K562 (cell line): ENCODE data around the gene TRA2B. TPM values are rescaled to one million over a fixed set of nuclear protein-coding genes. Genes with fewer than 3 reads are reported as not detected.

ENCODE experiments used
- ATAC-seq: fragments of 200-7000 bp; cut with Tn5 transposase; 3 replicates; pipeline ENCODE4 v1.9.1; 2020; ENCODE audit warnings: moderate library complexity
- BruUV-seq: library from RNA; stranded (reverse); fragments of 400-500 nt; replicated peaks from 2 replicates; lab custom pipeline; 2021; lab: Mats Ljungman, UMichigan
- CTCF ChIA-PET: fragments of 300-600 bp; formaldehyde crosslinking; extraction: SDS; loops from one replicate; lab custom pipeline; 2021; ENCODE audit warnings: low intra/inter-chr PET ratio; lab: Yijun Ruan, JAX
- POLR2A ChIA-PET: fragments of 300-600, 350-650 bp; sonication (Branson Sonifier 250); formaldehyde crosslinking; extraction: SDS; loops from one replicate; lab custom pipeline; 2021; ENCODE audit warnings: antibody characterized with exemption, inconsistent platforms; lab: Yijun Ruan, JAX
- DNase-seq, 4 experiments: peaks; one replicate each; pipeline versions ENCODE4 v3.0.0 to v3.0.0-alpha.2; 2011 to 2018; ENCODE audit warnings: low spot score in 3 of 4, mixed read lengths in 3 of 4; ENCODE audit errors: extremely low read depth in 1 of 4
- FAIRE-seq: peaks from 2 replicates; lab custom pipeline; 2011; peaks lifted over from hg19 to GRCh38; lab: Jason Lieb, UNC
- H2AFZ ChIP-seq: 2 replicates; pipeline ENCODE4 v1.6.0; 2011; ENCODE audit warnings: low read depth, low read length, control low read depth, inconsistent platforms
- H3K27ac ChIP-seq: fragments of 200-600 bp; 3 replicates; pipeline ENCODE4 v1.8.0; 2011; ENCODE audit warnings: low read depth, mild to moderate bottlenecking, control low read depth, inconsistent platforms, low read length, moderate library complexity, mixed read lengths; ENCODE audit errors: extremely low read depth
- H3K27me3 ChIP-seq, 2 experiments: fragments of 300-600 bp in 1 of 2; 2 replicates in 1 of 2; 3 replicates in 1 of 2; pipeline versions ENCODE4 v1.6.0 to v1.8.0; 2011; ENCODE audit warnings: inconsistent platforms in 2 of 2, low read length in 2 of 2, mild to moderate bottlenecking in 1 of 2, mixed read lengths in 1 of 2, moderate library complexity in 1 of 2; ENCODE audit not compliant: control insufficient read depth in 2 of 2, insufficient read depth in 2 of 2
- H3K36me3 ChIP-seq: fragments of 300-600 bp; 3 replicates; pipeline ENCODE4 v1.8.0; 2011; ENCODE audit warnings: mild to moderate bottlenecking, low read length, inconsistent platforms; ENCODE audit not compliant: control insufficient read depth, insufficient read depth
- H3K4me1 ChIP-seq, 2 experiments: fragments of 200-600 bp in 1 of 2; replicated peaks in 1 of 2; 2 replicates in 1 of 2; 3 replicates in 1 of 2; pipeline versions ENCODE4 v1.5.1 to v1.8.0; 2011; ENCODE audit warnings: inconsistent platforms in 2 of 2, low read length in 2 of 2, mild to moderate bottlenecking in 1 of 2, mixed read lengths in 1 of 2, moderate library complexity in 1 of 2; ENCODE audit not compliant: control insufficient read depth in 2 of 2, insufficient read depth in 2 of 2
- H3K4me2 ChIP-seq: 2 replicates; pipeline ENCODE4 v1.6.1; 2011; ENCODE audit warnings: low read length, control low read depth, inconsistent platforms, mixed read lengths; ENCODE audit not compliant: insufficient read depth
- H3K4me3 ChIP-seq: fragments of 200-600 bp; sonication (generic), shearing (Covaris generic); 2 replicates; pipeline ENCODE4 v1.5.1; 2016; ENCODE audit warnings: control low read depth, inconsistent platforms
- H3K79me2 ChIP-seq: fragments of 200-600 bp; 3 replicates; pipeline ENCODE4 v1.8.0; 2011; ENCODE audit warnings: low read length, inconsistent platforms; ENCODE audit not compliant: control insufficient read depth, insufficient read depth
- H3K9ac ChIP-seq, 2 experiments: 2 replicates each; pipeline versions ENCODE4 v1.6.0 to v1.6.1; 2011; ENCODE audit warnings: low read depth in 2 of 2, low read length in 2 of 2, control low read depth in 1 of 2, inconsistent platforms in 1 of 2, mild to moderate bottlenecking in 1 of 2, mixed read lengths in 1 of 2; ENCODE audit not compliant: insufficient read depth in 1 of 2
- H3K9me1 ChIP-seq: one replicate; pipeline ENCODE4 v1.6.0; 2011; ENCODE audit warnings: inconsistent platforms, mild to moderate bottlenecking, low read length, moderate library complexity; ENCODE audit not compliant: control insufficient read depth, insufficient read depth
- H3K9me3 ChIP-seq: replicated peaks from 2 replicates; pipeline ENCODE4 v1.5.1; 2011; ENCODE audit warnings: low read depth, low read length, inconsistent platforms; ENCODE audit not compliant: control insufficient read depth, insufficient read depth
- H4K20me1 ChIP-seq: replicated peaks from 2 replicates; pipeline ENCODE4 v1.6.1; 2011; ENCODE audit warnings: low read length, inconsistent platforms, mixed read lengths; ENCODE audit not compliant: control insufficient read depth, insufficient read depth
- BHLHE40 ChIP-seq: IDR thresholded peaks from 2 replicates; pipeline ENCODE4 v1.6.1; 2011; ENCODE audit warnings: low read length, improper control_type of control experiment
- HDAC2 ChIP-seq: fragments of 450-650 bp; IDR thresholded peaks from 2 replicates; pipeline ENCODE4 v1.6.1; 2016; ENCODE audit warnings: mild to moderate bottlenecking
- JUND ChIP-seq, 2 experiments: IDR thresholded peaks; 2 replicates in 1 of 2; 3 replicates in 1 of 2; pipeline ENCODE4 v1.6.1; 2011; ENCODE audit warnings: borderline replicate concordance in 2 of 2, low read depth in 2 of 2, low read length in 2 of 2, improper control_type of control experiment in 1 of 2, missing biosample characterization in 1 of 2, missing genetic modification characterization in 1 of 2, missing genetic modification reagents in 1 of 2
- MAFG ChIP-seq: fragments of 450-650 bp; conservative IDR thresholded peaks from 2 replicates; pipeline ENCODE4 v1.6.1; 2016; ENCODE audit warnings: missing genetic modification characterization, missing compliant biosample characterization
- MAX ChIP-seq: sonication (generic); formaldehyde crosslinking; IDR thresholded peaks from 2 replicates; pipeline ENCODE4 v1.9.0; 2022; ENCODE audit warnings: mild to moderate bottlenecking, missing genetic modification reagents
- MIER1 ChIP-seq: fragments of 450-650 bp; IDR thresholded peaks from 2 replicates; pipeline ENCODE4 v1.6.1; 2016; ENCODE audit warnings: antibody characterized with exemption, mild to moderate bottlenecking, low read depth
- NCOA2 ChIP-seq, 2 experiments: fragments of 450-650 bp; IDR thresholded peaks; 2 replicates each; pipeline ENCODE4 v1.6.1; 2018; ENCODE audit warnings: mild to moderate bottlenecking in 2 of 2, moderate library complexity in 1 of 2; ENCODE audit not compliant: partially characterized antibody in 2 of 2
- NCOA6 ChIP-seq: fragments of 450-650 bp; IDR thresholded peaks from 2 replicates; pipeline ENCODE4 v1.6.1; 2017; ENCODE audit warnings: mild to moderate bottlenecking
- TCF7 ChIP-seq: sonication (generic); IDR thresholded peaks from 2 replicates; pipeline ENCODE4 v1.6.1; 2016; ENCODE audit warnings: antibody characterized with exemption, borderline replicate concordance
- ZNF175 ChIP-seq: fragments of 200-800 bp; sonication (Bioruptor generic); IDR thresholded peaks from 2 replicates; pipeline ENCODE4 v1.6.1; 2016; ENCODE audit warnings: low read depth, mild to moderate bottlenecking, missing genetic modification characterization, missing compliant biosample characterization
- ZSCAN32 ChIP-seq: fragments of 450-650 bp; formaldehyde crosslinking; IDR thresholded peaks from 2 replicates; pipeline ENCODE4 v1.4.0; 2020; ENCODE audit warnings: mild to moderate bottlenecking, moderate library complexity
- WGBS: fragments of 100-300 bp; shearing (Covaris generic); methylation state at CpG from one replicate; pipeline ENCODE4 v1.1.6; 2016; ENCODE audit warnings: low coverage, mixed read lengths; ENCODE audit not compliant: insufficient coverage; ENCODE audit errors: missing lambda C conversion rate; 5-methylcytosine and 5-hydroxymethylcytosine counted together
- in situ Hi-C: fragments of 300-500 bp; cut with MboI; formaldehyde crosslinking; loops from 4 replicates; pipeline ENCODE4 v1.15.0; 2018; ENCODE audit warnings: inconsistent platforms, mixed read lengths
- intact Hi-C: fragments of 100-400 bp; cut with micrococcal nuclease; formaldehyde crosslinking; loops from 2 replicates; pipeline ENCODE4 v1.14.2; 2022
- polyA plus RNA-seq, 8 experiments: library from polyadenylated mRNA; depleted of rRNA in 4 of 8; stranded (reverse) in 5 of 8; unstranded in 3 of 8; fragments of >200 nt; fragmentation: Nextera tagmentation in 2 of 8; fragmentation: Illumina TruSeq in 1 of 8; extraction: Ambion mirVana in 2 of 8; extraction: Trizol in 1 of 8; gene quantifications; 2 replicates each; pipeline versions ENCODE4 v1.2.1 to v1.2.3, GENCODE V29; 2011 to 2014; ENCODE audit warnings: inconsistent platforms in 1 of 8, missing spikeins in 1 of 8
- total RNA-seq, 7 experiments: library from RNA; depleted of rRNA in 6 of 7; stranded (reverse); fragments of >200 nt in 6 of 7; fragmentation: Illumina TruSeq in 2 of 7; extraction: Trizol in 2 of 7; gene quantifications; 2 replicates each; pipeline versions ENCODE4 v1.2.1 to v1.2.3, GENCODE V29; 2011 to 2021; ENCODE audit warnings: low replicate concordance in 1 of 7

Gene TRA2B
- total and polyA plus RNA-seq, 9 of the 15 experiments (the other 6 are each of a cell fraction or from before 2014, with no cell fraction given) = 105 to 411 (median 278) TPM

- ChIA-PET POLR2A (interaction anchor here (0.6 to 2.3 kb wide), 2 partner anchors 18 to 24 kb away, joined by 3 to 9 read pairs; partner anchors contain the start of gene TRA2B), CTCF (no interaction called here)
- Histone ChIP-seq H3K4me1 (peaks cover 3 to 10% of the 10 kb centered on the region in 2 experiments; a peak in 2 of 5 replicates), H4K20me1 (no peaks in the 10 kb centered on the region), H3K79me2 (no peaks in the 10 kb centered on the region), H3K9ac (no peak overlapping the region), H3K4me3 (no peak overlapping the region), H3K27ac (no peak overlapping the region), H3K9me1 (no peaks in the 10 kb centered on the region), H2AFZ (no peak overlapping the region), H3K4me2 (no peak overlapping the region), H3K9me3 (0 out of 2 replicates have a peak, but pooled peaks cover 2% of the 10 kb centered on the region), H3K27me3 (no peaks in the 10 kb centered on the region), H3K36me3 (no peaks in the 10 kb centered on the region)
- TF ChIP-seq MIER1 = no peak
- no peak for TF ChIP-seq HDAC2
- no peak for TF ChIP-seq NCOA6
- TF ChIP-seq MAX (CRISPR knock-in tag) = no peak
- TF ChIP-seq BHLHE40 = no peak
- no peak for TF ChIP-seq ZNF175 (CRISPR knock-in tag)
- no peak for TF ChIP-seq TCF7
- ATAC-seq = no peak
- BruUV-seq = no TSS peak
- intact Hi-C loops (no loop called here), in situ Hi-C loops (no loop called here)
- no peak for DNase-seq
- no peak for FAIRE-seq
- 29% methylated on average over 3 of the region's 3 CpGs for WGBS
Measured at GRCh38 chr3:185956244-185956643, 18.4 kb upstream of the TRA2B start.

GRCh38 chr3:185954366-185954723 lies 16.5 kb upstream of the TRA2B start:
- in situ Hi-C loops = no loop called here
- no peak overlapping the region for H3K4me3 ChIP-seq
- no peaks in the 10 kb centered on the region for H3K9me3 ChIP-seq
- H3K27ac ChIP-seq = no peak overlapping the region
- WGBS = 51% methylated on average over 3 of the region's 3 CpGs
- intact Hi-C loops = no loop called here
- H3K9me1 ChIP-seq = no peaks in the 10 kb centered on the region
- no peak overlapping the region for H2AFZ ChIP-seq
- H4K20me1 ChIP-seq = no peaks in the 10 kb centered on the region
- no peak for ATAC-seq
- TF ChIP-seq NCOA2 (IDR thresholded peaks at IDR 0.05; ENCODE audit: partially characterized antibody in 2 of 2) (no peak), JUND (IDR thresholded peaks at IDR 0.05; ENCODE audit: borderline replicate concordance, low read depth, low read length) (no peak), JUND (tag; IDR thresholded peaks at IDR 0.05; ENCODE audit: borderline replicate concordance, low read depth, low read length) (no peak), MAFG (tag) (no peak), ZSCAN32 (CRISPR knock-in tag) (no peak)
- peaks cover 0 to 2% of the 10 kb centered on the region in 2 experiments; a peak in 2 of 5 replicates for H3K4me1 ChIP-seq
- DNase-seq = no peak
- H3K36me3 ChIP-seq = no peaks in the 10 kb centered on the region
- no peaks in the 10 kb centered on the region for H3K27me3 ChIP-seq
- CTCF ChIA-PET = no interaction called here
- no TSS peak for BruUV-seq
- no peaks in the 10 kb centered on the region for H3K79me2 ChIP-seq
- no peak overlapping the region for H3K4me2 ChIP-seq
- no peak for FAIRE-seq
- H3K9ac ChIP-seq = no peak overlapping the region
- POLR2A ChIA-PET = interaction anchor here (1.9 kb wide), 1 partner anchor 22 kb away, joined by 6 read pairs; no protein-coding TSS in a partner anchor
